ENCODE data around the gene SLAMF9.

GRCh38 chr1:159970932-159971342 lies 16.9 kb upstream of the SLAMF9 start:
- TF ChIP-seq CTCF (IDR thresholded peaks at IDR 0.05) = peak in 1 of 4 donors; percentile 24
- TF ChIP-seq POLR2A (IDR thresholded peaks at IDR 0.05) = no peak

Data from right lobe of liver (tissue), 4 donors.